ENCODE results near the gene NAALADL2. TPM values are rescaled to one million over a fixed set of nuclear protein-coding genes. Genes with fewer than 3 reads are reported as not detected.

Gene NAALADL2
- total and polyA plus RNA-seq, 7 donors = 0.56 to 3.3 (median 1.6) TPM

- Histone ChIP-seq H3K9me3 (no peaks in the 10 kb centered on the region), H3K27me3 (ENCODE audit: insufficient read depth in 3 of 3, low read length in 2 of 3) (no peaks in the 10 kb centered on the region), H3K4me3 (no peak overlapping the region), H3K36me3 (ENCODE audit: insufficient read depth in 1 of 2, low read depth in 1 of 2) (no peaks in the 10 kb centered on the region), H3K27ac (no peak overlapping the region), H3K4me1 (no peaks in the 10 kb centered on the region)
- TF ChIP-seq CTCF (IDR thresholded peaks at IDR 0.05) = no peak
- intact Hi-C loops (cut with DNase I) = no loop called here
- ATAC-seq = no peak
- no peak for DNase-seq
- 70 to 78% (median 77%) methylated on average over 5 of the region's 5 CpGs for WGBS, 3 donors
These were observed 160.0 kb downstream of the NAALADL2 start for GRCh38 chr3:175018946-175019727.

GRCh38 chr3:175020101-175020500, 161.0 kb downstream of the NAALADL2 start:
- no peak for ATAC-seq
- intact Hi-C loops (cut with DNase I) = no loop called here
- Histone ChIP-seq H3K4me3 (no peak overlapping the region), H3K4me1 (no peaks in the 10 kb centered on the region), H3K9me3 (no peaks in the 10 kb centered on the region), H3K36me3 (ENCODE audit: insufficient read depth in 1 of 2, low read depth in 1 of 2) (no peaks in the 10 kb centered on the region), H3K27me3 (ENCODE audit: insufficient read depth in 3 of 3, low read length in 2 of 3) (no peaks in the 10 kb centered on the region), H3K27ac (no peak overlapping the region)
- no peak for TF ChIP-seq CTCF (IDR thresholded peaks at IDR 0.05)
- WGBS, 3 donors = 94 to 99% (median 94%) methylated on average over 1 of the region's 1 CpG
- no peak for DNase-seq

GRCh38 chr3:175029828-175030227, 170.7 kb downstream of the NAALADL2 start:
- no peak for ATAC-seq
- TF ChIP-seq CTCF (IDR thresholded peaks at IDR 0.05) = no peak
- WGBS, 3 donors = 71 to 81% (median 76%) methylated on average over 2 of the region's 2 CpGs
- intact Hi-C loops (cut with DNase I) = no loop called here
- H3K4me3 ChIP-seq = no peak overlapping the region
- H3K9me3 ChIP-seq = no peaks in the 10 kb centered on the region
- no peaks in the 10 kb centered on the region for H3K36me3 ChIP-seq (ENCODE audit: insufficient read depth in 1 of 2, low read depth in 1 of 2)
- H3K27ac ChIP-seq = no peak overlapping the region
- H3K27me3 ChIP-seq (ENCODE audit: insufficient read depth in 3 of 3, low read length in 2 of 3) = no peaks in the 10 kb centered on the region
- no peaks in the 10 kb centered on the region for H3K4me1 ChIP-seq
- no peak for DNase-seq

GRCh38 chr3:175039875-175040274, 180.7 kb downstream of the NAALADL2 start:
- DNase-seq (no peak), ATAC-seq (no peak)
- Histone ChIP-seq H3K4me3 (no peak overlapping the region), H3K27ac (no peak overlapping the region), H3K9me3 (no peaks in the 10 kb centered on the region), H3K36me3 (ENCODE audit: insufficient read depth in 1 of 2, low read depth in 1 of 2) (no peaks in the 10 kb centered on the region), H3K4me1 (no peaks in the 10 kb centered on the region), H3K27me3 (ENCODE audit: insufficient read depth in 3 of 3, low read length in 2 of 3) (no peaks in the 10 kb centered on the region)
- WGBS, 3 donors = 87 to 90% (median 89%) methylated on average over 4 of the region's 4 CpGs
- intact Hi-C loops (cut with DNase I) = no loop called here
- no peak for TF ChIP-seq CTCF (IDR thresholded peaks at IDR 0.05)

GRCh38 chr3:175041369-175041768, 182.2 kb downstream of the NAALADL2 start:
- 67 to 91% (median 86%) methylated on average over 2 of the region's 2 CpGs for WGBS, 3 donors
- H3K27ac ChIP-seq = no peak overlapping the region
- no peak for TF ChIP-seq CTCF (IDR thresholded peaks at IDR 0.05)
- ATAC-seq (no peak), DNase-seq (no peak)
- no peaks in the 10 kb centered on the region for H3K4me1 ChIP-seq
- intact Hi-C loops (cut with DNase I) = no loop called here
- H3K4me3 ChIP-seq = no peak overlapping the region
- H3K36me3 ChIP-seq (ENCODE audit: insufficient read depth in 1 of 2, low read depth in 1 of 2) = no peaks in the 10 kb centered on the region
- H3K9me3 ChIP-seq = no peaks in the 10 kb centered on the region
- H3K27me3 ChIP-seq (ENCODE audit: insufficient read depth in 3 of 3, low read length in 2 of 3) = no peaks in the 10 kb centered on the region

Data from psoas muscle (tissue), 8 donors.